HFF-Myc (cell line): Measurements from ENCODE around the gene PGC.

ENCODE experiments used
- DNase-seq: peaks from one replicate; pipeline ENCODE4 v3.0.0-alpha.2; 2011; ENCODE audit warnings: low read depth; ENCODE audit errors: extremely low read depth
- H3K4me3 ChIP-seq: replicated peaks from 2 replicates; pipeline ENCODE4 v1.5.1; 2011; ENCODE audit warnings: low read depth, mild to moderate bottlenecking, control low read depth, low read length
- TF ChIP-seq, protein P1 (sequence below): IDR thresholded peaks from 2 replicates; pipeline ENCODE4 v1.5.1; 2012; ENCODE audit warnings: mild to moderate bottlenecking, low read depth, low read length, control low read depth; ENCODE audit errors: missing control alignments

The PGC gene

DNA sequence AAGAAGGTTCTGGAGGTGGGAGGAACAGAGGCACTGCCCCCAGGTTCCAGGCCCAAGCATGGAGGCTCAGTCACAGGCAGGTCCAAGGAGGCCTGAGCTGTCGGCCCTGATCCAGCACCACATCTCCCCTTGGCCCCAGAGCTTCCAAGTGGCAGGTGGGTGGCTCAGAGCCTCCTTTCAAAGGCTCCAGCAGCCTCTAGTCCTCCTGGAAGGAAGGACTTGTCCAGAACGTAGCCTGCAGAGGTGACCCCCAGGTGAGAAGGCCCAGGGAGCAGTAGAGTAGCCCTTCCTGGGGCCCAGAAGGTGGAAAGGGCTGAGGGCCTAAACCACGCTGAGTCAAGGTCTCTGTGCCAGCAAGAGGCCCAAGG lies 19.5 kb downstream of the PGC start:
- DNase-seq: no peak
- no peak overlapping the region for H3K4me3 ChIP-seq
- TF ChIP-seq, protein P1, sequence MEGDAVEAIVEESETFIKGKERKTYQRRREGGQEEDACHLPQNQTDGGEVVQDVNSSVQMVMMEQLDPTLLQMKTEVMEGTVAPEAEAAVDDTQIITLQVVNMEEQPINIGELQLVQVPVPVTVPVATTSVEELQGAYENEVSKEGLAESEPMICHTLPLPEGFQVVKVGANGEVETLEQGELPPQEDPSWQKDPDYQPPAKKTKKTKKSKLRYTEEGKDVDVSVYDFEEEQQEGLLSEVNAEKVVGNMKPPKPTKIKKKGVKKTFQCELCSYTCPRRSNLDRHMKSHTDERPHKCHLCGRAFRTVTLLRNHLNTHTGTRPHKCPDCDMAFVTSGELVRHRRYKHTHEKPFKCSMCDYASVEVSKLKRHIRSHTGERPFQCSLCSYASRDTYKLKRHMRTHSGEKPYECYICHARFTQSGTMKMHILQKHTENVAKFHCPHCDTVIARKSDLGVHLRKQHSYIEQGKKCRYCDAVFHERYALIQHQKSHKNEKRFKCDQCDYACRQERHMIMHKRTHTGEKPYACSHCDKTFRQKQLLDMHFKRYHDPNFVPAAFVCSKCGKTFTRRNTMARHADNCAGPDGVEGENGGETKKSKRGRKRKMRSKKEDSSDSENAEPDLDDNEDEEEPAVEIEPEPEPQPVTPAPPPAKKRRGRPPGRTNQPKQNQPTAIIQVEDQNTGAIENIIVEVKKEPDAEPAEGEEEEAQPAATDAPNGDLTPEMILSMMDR: no peak

DNA sequence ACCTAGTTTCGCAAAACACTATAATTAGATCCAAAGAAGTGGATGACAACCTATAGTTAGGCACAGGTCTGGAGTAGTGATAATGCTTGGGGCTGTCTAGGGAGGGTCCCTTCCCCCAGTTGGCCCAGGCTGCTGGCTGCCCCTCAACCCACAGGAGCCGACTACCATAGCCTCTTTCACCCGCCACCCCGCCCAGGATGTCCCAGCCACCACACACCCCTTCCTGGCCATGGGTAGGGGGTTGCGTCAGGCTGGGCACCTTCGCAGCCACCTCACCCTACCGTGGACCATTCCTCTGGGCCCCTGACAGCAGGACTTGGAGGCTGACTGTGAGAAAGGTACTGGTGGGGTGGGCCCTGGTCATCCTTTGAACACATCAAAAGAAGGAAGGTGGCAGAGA lies 20.3 kb downstream of the PGC start:
- TF ChIP-seq, protein P1: no peak
- no peak overlapping the region for H3K4me3 ChIP-seq
- no peak for DNase-seq

DNA sequence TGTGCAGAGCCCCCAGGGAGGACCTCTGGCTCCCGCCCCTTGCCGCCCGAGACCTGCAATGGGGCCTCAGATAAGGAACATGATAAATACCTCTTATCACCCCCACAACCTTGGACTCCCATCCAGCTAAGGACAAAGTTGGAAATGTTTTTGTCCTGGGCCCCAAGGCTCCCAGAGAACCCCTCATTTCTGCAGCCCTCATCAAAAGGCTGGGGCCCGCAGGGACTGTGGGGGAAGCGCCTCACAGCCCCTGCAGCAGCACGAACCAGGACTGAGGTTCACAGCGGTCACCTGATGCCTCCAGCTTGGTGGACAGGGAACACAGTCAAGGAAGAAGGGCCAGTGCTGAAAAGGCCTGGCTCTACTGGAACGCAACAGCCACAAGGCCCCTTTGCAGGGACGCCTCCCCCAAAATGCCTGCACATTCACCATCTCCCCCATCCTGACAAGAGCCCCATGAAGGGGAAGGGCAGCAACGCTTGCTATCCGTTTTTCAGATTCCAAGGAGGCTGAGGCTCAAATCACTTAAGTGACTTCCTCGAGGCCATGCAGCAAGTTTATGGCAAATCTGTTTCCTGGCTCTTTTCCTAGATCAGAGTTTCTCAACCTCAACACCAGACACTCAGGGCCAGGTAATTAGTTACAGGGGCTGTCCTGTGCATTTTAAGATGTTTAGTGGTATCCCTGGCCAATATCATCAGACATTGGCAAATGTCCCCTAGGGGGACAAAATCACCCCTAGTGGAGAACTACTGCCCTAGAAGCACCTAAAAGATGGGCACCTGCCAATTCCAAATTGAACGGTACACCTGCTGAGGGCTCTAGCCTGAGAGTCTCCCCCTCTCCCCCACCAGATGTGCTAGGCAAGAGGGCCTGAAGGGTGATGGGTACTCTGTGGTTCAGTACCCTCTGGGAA lies 22.4 kb downstream of the PGC start:
- H3K4me3 ChIP-seq: no peak overlapping the region
- DNase-seq: no peak
- TF ChIP-seq, protein P1: no peak

DNA sequence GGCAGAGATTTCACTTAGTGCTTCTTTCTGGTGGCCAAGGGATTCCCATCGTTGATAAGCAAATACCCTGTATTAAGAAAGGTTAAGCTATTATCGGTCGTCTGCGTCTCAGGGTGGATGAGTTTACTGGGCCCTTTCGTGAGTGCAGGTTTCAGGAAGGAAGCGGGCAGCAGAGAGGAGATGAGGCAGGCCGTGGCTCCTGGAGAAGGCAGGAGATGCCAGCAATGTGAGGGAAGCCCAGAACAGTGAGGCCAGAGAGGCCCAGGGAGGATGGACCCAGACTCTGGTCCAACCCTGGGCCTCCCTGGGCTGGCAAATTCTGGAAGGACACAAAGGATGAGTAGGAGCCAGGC lies 23.0 kb downstream of the PGC start:
- no peak overlapping the region for H3K4me3 ChIP-seq
- TF ChIP-seq, protein P1: no peak
- DNase-seq: no peak

DNA sequence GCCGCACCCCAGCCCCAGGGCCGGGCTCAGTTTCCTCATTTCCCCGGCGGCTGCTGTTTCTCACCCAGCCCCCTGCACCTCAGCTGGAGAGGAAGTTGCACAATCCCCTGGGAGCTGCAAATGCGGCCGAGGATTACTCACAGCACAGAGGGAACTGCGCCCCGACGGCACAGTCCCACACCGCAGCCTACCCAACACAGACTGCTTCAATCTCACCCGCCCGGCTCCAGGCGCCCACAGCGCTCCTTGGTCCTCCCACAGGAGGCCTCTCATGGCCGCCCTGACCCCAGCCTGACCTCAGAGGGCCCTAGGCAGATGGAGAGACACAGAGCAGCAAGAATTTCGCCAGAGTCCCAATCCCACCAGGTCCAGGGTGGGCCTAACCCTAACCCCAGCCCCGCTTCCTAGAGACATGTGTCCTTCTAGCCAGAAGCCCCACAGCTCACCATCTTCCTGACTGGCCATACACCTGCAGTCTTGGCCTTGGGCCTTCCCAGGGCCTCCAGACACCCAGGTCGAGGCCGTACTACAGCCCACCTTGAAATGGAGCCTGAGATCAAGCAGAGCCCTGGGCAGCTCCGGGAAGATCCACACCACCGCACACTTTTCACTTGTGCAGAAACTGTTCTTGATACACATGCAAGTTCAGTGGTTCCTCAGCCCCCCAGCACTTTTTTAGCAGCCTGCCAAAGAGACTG lies 23.5 kb downstream of the PGC start:
- no peak for DNase-seq

DNA sequence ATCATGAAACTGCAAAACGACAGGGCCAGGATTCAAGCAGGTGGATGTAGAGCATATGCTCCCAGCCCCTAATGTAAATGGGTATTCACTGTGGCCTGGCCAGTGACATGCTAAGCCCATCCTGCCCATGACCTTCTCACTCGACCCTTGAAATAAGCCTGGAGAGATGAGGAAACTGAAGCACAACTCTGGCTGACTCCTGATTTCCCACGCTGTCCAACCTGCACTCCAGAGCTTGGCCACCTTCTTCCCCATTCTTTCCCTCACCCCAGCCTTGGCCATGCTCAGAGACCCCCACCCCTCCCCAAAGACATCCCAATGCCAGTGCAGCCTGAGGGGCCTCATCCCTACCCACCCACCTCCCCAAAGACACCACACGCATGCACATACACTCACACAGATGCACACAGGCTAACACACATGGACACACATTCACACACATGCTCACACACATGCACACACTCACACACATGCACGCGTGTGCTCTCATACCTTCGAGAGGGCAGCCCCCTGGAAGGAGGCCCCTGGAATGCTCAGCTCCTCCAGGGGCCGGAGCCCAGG lies 24.1 kb downstream of the PGC start:
- TF ChIP-seq, protein P1: no peak
- H3K4me3 ChIP-seq: no peak overlapping the region
- DNase-seq: no peak

More for the DNA sequence above, 23.5 kb downstream of the PGC start:
- TF ChIP-seq, protein P1: no peak
- no peak overlapping the region for H3K4me3 ChIP-seq
